ENCODE measurements around the gene SPP1.

DNA sequence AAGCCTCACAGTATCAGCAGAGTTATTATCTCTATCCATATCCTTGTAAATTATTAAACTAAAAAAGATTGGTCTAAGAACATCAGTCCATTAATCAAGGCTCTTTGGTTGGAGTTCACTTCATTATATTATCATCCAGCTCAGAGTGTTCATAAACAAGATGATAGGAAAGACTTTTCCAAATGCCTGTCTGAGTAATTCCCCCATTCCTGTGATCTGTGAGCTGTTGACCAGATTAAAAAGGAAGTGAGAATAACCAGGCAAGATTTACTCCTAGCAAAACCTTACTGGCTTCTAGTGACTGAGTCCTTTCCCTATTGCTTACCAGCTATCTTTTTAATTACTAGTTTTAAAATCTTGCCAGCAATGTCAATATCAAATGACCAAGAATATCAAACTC lies 46.8 kb downstream of the SPP1 start:
- TF ChIP-seq, protein P1, sequence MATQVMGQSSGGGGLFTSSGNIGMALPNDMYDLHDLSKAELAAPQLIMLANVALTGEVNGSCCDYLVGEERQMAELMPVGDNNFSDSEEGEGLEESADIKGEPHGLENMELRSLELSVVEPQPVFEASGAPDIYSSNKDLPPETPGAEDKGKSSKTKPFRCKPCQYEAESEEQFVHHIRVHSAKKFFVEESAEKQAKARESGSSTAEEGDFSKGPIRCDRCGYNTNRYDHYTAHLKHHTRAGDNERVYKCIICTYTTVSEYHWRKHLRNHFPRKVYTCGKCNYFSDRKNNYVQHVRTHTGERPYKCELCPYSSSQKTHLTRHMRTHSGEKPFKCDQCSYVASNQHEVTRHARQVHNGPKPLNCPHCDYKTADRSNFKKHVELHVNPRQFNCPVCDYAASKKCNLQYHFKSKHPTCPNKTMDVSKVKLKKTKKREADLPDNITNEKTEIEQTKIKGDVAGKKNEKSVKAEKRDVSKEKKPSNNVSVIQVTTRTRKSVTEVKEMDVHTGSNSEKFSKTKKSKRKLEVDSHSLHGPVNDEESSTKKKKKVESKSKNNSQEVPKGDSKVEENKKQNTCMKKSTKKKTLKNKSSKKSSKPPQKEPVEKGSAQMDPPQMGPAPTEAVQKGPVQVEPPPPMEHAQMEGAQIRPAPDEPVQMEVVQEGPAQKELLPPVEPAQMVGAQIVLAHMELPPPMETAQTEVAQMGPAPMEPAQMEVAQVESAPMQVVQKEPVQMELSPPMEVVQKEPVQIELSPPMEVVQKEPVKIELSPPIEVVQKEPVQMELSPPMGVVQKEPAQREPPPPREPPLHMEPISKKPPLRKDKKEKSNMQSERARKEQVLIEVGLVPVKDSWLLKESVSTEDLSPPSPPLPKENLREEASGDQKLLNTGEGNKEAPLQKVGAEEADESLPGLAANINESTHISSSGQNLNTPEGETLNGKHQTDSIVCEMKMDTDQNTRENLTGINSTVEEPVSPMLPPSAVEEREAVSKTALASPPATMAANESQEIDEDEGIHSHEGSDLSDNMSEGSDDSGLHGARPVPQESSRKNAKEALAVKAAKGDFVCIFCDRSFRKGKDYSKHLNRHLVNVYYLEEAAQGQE (IDR thresholded peaks at IDR 0.05; ENCODE audit: low read depth): no peak
- TF ChIP-seq TCF12 (IDR thresholded peaks at IDR 0.05; ENCODE audit: low read depth) (no peak), FOXM1 (IDR thresholded peaks at IDR 0.05; ENCODE audit: borderline replicate concordance, low read depth) (no peak)
- TF ChIP-seq, protein P2, sequence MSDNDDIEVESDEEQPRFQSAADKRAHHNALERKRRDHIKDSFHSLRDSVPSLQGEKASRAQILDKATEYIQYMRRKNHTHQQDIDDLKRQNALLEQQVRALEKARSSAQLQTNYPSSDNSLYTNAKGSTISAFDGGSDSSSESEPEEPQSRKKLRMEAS (IDR thresholded peaks at IDR 0.05): no peak
